MM.1S (cell line): ENCODE data around the gene BCDIN3D.

Source experiments
- DNase-seq: peaks from one replicate; pipeline ENCODE4 v3.0.0-alpha.2; 2015
- H2AFZ ChIP-seq: fragments of 300-600 bp; sonication (generic); 2 replicates; pipeline ENCODE4 v1.6.0; 2016; ENCODE audit warnings: antibody characterized with exemption, low read length
- H3F3A ChIP-seq: fragments of 300-600 bp; sonication (generic); 2 replicates; pipeline ENCODE4 v1.6.1; 2016; ENCODE audit warnings: mild to moderate bottlenecking, antibody characterized with exemption, low read length, moderate library complexity, mixed read lengths; ENCODE audit not compliant: insufficient read depth
- H3K27ac ChIP-seq: fragments of 300-600 bp; sonication (generic); 2 replicates; pipeline ENCODE4 v1.5.1; 2016; ENCODE audit warnings: mild to moderate bottlenecking, low read length
- H3K27me3 ChIP-seq: fragments of 300-600 bp; sonication (generic); replicated peaks from 2 replicates; pipeline ENCODE4 v1.6.0; 2016; ENCODE audit warnings: low read length; ENCODE audit not compliant: insufficient read depth
- H3K36me3 ChIP-seq: fragments of 300-600 bp; sonication (generic); replicated peaks from 2 replicates; pipeline ENCODE4 v1.6.1; 2016; ENCODE audit warnings: mild to moderate bottlenecking, low read length, mixed read lengths; ENCODE audit not compliant: insufficient read depth
- H3K4me1 ChIP-seq: fragments of 300-600 bp; sonication (generic); 2 replicates; pipeline ENCODE4 v1.6.1; 2016; ENCODE audit warnings: low read length, mixed read lengths
- H3K4me2 ChIP-seq: fragments of 300-600 bp; sonication (generic); 2 replicates; pipeline ENCODE4 v1.6.0; 2016; ENCODE audit warnings: low read depth, low read length
- H3K4me3 ChIP-seq: fragments of 300-600 bp; sonication (generic); 2 replicates; pipeline ENCODE4 v1.5.1; 2016; ENCODE audit warnings: low read length, mixed read lengths
- H3K79me2 ChIP-seq: fragments of 300-600 bp; sonication (generic); 2 replicates; pipeline ENCODE4 v1.6.1; 2016; ENCODE audit warnings: mixed run types, low read length, mixed read lengths
- H3K9ac ChIP-seq: fragments of 300-600 bp; sonication (generic); 2 replicates; pipeline ENCODE4 v1.6.1; 2016; ENCODE audit warnings: low read length, mixed read lengths
- H3K9me2 ChIP-seq: fragments of 300-600 bp; sonication (generic); replicated peaks from 2 replicates; pipeline ENCODE4 v1.6.1; 2016; ENCODE audit warnings: mild to moderate bottlenecking, low read length, mixed read lengths; ENCODE audit not compliant: insufficient read depth
- H3K9me3 ChIP-seq: fragments of 300-600 bp; sonication (generic); replicated peaks from 2 replicates; pipeline ENCODE4 v1.6.1; 2016; ENCODE audit warnings: mild to moderate bottlenecking, low read length, mixed read lengths; ENCODE audit not compliant: insufficient read depth
- H4K20me1 ChIP-seq: fragments of 300-600 bp; sonication (generic); 2 replicates; pipeline ENCODE4 v1.6.1; 2016; ENCODE audit warnings: mild to moderate bottlenecking, low read length, moderate library complexity, mixed read lengths; ENCODE audit not compliant: insufficient read depth
- CTCF ChIP-seq: fragments of 300-600 bp; sonication (generic); IDR thresholded peaks from 2 replicates; pipeline ENCODE4 v1.5.1; 2016; ENCODE audit warnings: antibody characterized with exemption, low read length, mixed read lengths
- EZH2 ChIP-seq: fragments of 300-600 bp; sonication (generic); optimal IDR thresholded peaks from 2 replicates; pipeline ENCODE3; 2017; ENCODE audit warnings: low read depth, mild to moderate bottlenecking, antibody characterized with exemption, low read length, mixed read lengths
- EZH2phosphoT487 ChIP-seq: fragments of 300-600 bp; sonication (generic); IDR thresholded peaks from 2 replicates; pipeline ENCODE4 v1.6.1; 2018; ENCODE audit warnings: antibody characterized with exemption, low read length

BCDIN3D gene

GRCh38 chr12:49809381-49809905 is 33.5 kb downstream of the BCDIN3D start:
- Histone ChIP-seq H3K4me2 (no peak overlapping the region), H3K4me3 (no peak overlapping the region), H3K9ac (no peak overlapping the region), H3K4me1 (peaks cover under 1% of the 10 kb centered on the region; the same call in 1 of the 2 replicates), H3K79me2 (no peaks in the 10 kb centered on the region), H3K9me3 (no peaks in the 10 kb centered on the region), H3K27ac (no peak overlapping the region), H3K36me3 (no peaks in the 10 kb centered on the region), H3K27me3 (0 out of 2 replicates have a peak, but pooled peaks cover 3% of the 10 kb centered on the region), H4K20me1 (no peaks in the 10 kb centered on the region), H3K9me2 (no peaks in the 10 kb centered on the region), H2AFZ (no peak overlapping the region), H3F3A (no peaks in the 10 kb centered on the region)
- TF ChIP-seq EZH2phosphoT487, result no peak
- TF ChIP-seq EZH2, result no peak
- DNase-seq, result no peak

- Histone ChIP-seq H3K4me3 (no peak overlapping the region), H4K20me1 (no peaks in the 10 kb centered on the region), H3K4me2 (no peak overlapping the region), H3K9me2 (no peaks in the 10 kb centered on the region), H3K9ac (no peak overlapping the region), H3K27me3 (0 out of 2 replicates have a peak, but pooled peaks cover 3% of the 10 kb centered on the region), H3K4me1 (no peaks in the 10 kb centered on the region), H3K79me2 (no peaks in the 10 kb centered on the region), H3F3A (no peaks in the 10 kb centered on the region), H3K27ac (no peak overlapping the region), H2AFZ (no peak overlapping the region), H3K36me3 (no peaks in the 10 kb centered on the region), H3K9me3 (no peaks in the 10 kb centered on the region)
- DNase-seq, result no peak
- TF ChIP-seq EZH2phosphoT487 (no peak), CTCF (no peak), EZH2 (no peak)
These were observed 34.1 kb downstream of the BCDIN3D start for GRCh38 chr12:49808686-49809380.

DNA sequence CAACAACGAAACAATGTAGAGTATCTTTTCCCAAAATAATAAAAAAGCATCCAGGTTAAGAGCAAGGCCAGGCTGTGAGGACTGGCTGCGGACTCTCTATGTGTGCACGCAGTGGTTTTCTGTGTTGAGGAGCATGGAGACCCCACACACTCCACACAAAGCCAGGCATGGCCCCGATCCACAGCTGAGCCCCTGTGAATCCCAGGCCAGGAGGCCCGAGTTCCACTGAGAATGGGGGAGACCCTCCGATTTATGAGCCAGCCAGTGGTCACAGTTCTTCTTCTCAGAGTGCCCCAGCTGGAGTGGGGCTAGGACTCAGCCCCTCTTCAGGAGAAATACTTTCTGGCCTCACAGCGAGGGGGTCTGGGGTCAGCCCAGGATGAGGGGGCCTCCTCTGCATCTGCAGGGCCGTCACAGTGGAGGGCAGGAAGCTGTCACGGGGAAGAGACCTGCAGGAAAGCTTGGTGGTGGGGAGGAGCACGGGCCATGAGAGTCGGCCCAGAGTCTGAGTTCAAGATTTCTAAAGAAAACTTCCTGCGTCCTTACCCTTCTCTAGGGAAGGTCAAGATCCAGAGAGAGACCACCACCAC is 34.8 kb downstream of the BCDIN3D start:
- Histone ChIP-seq H3K27ac (no peak overlapping the region), H3K4me2 (no peak overlapping the region)

More for the DNA sequence above, 34.8 kb downstream of the BCDIN3D start:
- Histone ChIP-seq H3K27me3 (0 out of 2 replicates have a peak, but pooled peaks cover 3% of the 10 kb centered on the region), H3K4me1 (no peaks in the 10 kb centered on the region), H2AFZ (no peak overlapping the region), H3K4me3 (no peak overlapping the region), H3K9ac (no peak overlapping the region), H3K9me2 (no peaks in the 10 kb centered on the region), H3K79me2 (no peaks in the 10 kb centered on the region), H3K36me3 (no peaks in the 10 kb centered on the region), H3F3A (no peaks in the 10 kb centered on the region), H3K9me3 (no peaks in the 10 kb centered on the region), H4K20me1 (no peaks in the 10 kb centered on the region)
- no peak for TF ChIP-seq CTCF
- no peak for TF ChIP-seq EZH2phosphoT487
- TF ChIP-seq EZH2, result no peak
- DNase-seq, result no peak
